ENCODE results near the gene AKR1E2.
"Not testable (repeated sequence)": the region's sequence is repeated elsewhere in the genome, so short reads cannot be mapped to it uniquely, and the experiment has no call there.

The AKR1E2 gene

GRCh38 chr10:4815646-4816180 is 10.3 kb upstream of the AKR1E2 start:
- DNase-seq = not testable (repeated sequence)

DNA sequence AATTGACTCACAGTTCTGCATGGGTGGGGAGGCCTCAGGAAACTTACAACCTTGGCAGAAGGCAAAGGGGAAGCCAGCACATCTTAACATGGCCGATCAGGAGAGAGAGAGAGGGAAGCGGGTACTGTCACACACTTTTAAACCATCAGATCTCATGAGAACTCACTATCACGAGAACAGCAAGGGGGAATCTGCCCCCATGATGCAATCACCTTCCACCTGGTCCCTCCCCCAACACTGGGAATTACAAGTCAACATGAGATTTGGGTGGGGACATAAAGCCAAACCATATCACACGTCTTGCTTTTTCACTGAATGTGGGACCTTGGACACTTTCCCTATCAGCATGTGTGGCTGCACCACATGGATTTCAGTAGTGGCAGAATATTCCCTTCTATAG is 9.0 kb upstream of the AKR1E2 start:
- no peak for DNase-seq

DNA sequence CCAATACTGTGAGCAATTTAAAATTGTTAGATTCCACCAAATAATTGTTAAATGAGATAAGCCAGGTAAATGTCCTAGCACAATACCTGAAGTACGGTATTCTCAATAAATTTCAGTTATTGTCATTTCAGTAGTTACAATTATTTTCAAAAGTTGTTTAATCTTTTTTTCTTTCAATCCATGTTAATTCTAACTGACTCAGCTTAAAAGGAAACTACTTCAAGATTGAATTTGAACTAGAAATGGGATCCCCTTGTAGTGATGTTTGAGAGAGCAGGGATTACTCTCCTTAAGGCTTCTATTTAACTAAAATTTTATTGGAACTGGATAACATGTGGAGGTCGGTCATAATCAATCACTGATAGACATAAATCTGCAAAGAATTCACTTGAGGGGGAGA is 6.9 kb upstream of the AKR1E2 start:
- no peak for DNase-seq

DNA sequence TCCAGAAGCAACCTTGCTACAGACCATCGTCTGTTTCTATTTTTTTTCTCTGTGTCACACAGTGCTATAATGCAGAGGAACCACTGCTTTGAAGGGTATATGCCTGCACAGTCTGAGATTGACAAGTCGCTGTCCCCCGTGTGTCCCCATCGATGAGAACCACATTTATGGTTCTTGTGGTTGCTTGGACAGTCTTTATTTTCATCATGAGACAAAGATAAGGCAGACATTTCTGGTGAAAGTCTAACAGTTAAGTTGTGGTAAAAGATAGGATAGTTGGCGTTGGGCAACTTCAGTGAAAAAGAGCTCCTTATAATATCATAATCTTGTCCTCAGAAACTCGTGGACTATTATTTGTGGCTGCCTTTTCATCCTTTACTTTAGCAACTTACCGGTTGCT is 6.3 kb upstream of the AKR1E2 start:
- DNase-seq = no peak

DNA sequence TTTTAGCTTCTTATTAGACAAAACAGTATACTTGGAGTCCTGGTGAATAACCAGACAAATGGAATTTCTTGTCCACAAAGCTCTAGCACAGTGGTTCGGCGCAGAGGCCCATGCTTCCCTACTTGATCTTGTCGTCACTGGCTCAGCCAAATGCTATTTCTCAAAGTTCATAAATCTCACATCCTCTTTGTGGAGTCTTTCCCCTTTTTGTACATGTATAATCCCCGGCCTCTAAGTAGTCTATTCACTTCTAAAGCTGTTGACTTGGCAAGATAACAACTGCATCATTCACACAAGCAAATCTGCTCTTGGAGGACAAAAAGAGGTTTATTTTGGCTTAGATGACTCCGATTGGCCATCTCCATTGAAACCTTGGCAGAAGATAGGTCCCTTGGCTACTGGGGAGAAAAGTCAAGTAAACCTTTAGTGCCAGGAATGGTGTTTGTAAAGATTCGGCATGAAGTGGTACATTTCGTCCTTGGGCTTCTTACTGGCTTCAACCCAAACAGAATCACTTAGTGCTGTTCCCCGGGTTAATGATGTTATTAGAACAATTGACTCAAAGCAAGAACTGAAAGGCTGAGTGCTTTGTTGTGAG is 5.1 kb upstream of the AKR1E2 start:
- DNase-seq = no peak

- DNase-seq = no peak
Measured at GRCh38 chr10:4822208-4822607, 3.8 kb upstream of the AKR1E2 start.

- no peak for DNase-seq
Measured at GRCh38 chr10:4824791-4825310, 1.2 kb upstream of the AKR1E2 start.

DNA sequence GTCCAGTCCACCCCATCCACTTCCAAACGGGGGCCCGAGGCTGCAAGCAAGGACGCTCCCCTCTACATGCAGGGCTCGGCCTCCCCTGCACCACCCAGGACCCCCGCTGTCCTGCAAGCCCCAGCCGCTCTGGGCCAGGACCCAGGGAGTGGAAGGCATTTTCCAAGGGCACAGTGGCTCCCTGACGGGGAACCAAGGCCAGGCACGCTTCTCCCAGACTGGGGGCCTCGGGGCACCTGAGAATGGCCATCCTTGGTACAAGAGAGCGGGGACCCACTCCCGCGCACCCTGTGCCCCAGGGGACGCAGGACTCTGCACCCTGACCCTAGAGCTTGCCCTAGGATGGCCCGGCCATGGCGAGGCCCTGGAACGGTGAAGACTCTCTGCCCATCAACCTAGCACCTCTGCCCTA is 545 bp upstream of the AKR1E2 start:
- DNase-seq = no peak

DNA sequence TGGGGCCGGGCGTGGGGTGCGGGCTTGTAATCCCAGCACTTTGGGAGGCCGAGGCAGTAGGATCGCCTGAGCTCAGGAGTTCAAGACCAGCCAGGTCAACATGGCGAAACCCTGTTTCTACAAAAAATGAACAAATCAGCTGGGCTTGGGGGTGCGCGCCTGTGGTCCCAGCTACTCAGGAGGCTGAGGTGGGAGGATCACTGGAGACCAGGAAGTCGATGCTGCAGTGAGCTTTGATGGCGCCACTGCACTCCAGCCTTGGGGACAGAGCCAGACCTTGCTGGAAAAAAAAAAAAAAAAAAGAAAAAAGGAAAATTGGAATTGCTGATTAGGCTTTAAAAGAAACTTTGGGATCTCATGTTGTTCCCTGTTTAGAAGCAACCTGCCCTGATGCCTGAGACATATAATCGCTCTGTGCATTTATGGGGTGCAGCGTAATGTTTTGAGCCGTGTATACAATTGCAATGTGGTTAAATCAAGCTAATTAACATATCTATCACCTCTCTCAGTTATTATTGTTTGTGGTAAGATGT is 851 bp downstream of the AKR1E2 start:
- no peak for DNase-seq

GRCh38 chr10:4828005-4828404 is 2.0 kb downstream of the AKR1E2 start:
- no peak for DNase-seq

DNA sequence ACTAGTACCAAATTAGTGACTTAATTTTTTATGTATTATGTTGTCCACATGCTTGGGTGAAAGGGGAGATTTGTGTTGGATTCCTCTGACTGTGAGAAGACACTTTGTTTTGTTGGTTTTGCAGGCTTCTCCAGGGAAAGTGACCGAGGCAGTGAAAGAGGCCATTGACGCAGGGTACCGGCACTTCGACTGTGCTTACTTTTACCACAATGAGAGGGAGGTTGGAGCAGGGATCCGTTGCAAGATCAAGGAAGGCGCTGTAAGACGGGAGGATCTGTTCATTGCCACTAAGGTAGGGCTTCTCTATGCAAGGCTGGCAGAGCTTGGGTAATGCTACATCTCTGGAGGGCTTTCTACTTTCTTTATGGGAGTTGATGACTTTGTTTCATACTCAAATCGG is 4.5 kb downstream of the AKR1E2 start:
- no peak for DNase-seq

DNA sequence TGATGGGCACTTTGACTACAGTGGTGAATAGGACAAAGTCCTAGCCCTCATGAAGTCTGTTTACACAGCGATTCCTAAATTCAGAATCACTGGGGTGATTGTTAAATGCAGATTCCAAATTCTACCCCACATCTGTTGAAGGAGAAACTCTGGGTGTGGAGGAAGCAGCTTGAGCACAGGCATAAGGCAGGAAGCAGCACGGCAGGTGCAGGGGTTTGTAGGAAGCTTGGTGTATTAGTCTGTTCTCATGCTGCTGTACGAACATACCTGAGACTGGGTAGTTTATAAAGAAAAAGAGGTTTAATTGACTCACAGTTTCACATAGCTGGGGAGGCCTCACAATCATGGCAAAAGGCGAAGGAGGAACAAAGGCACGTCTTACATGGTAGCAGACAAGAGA is 5.1 kb downstream of the AKR1E2 start:
- no peak for DNase-seq

GRCh38 chr10:4833286-4833685 is 7.3 kb downstream of the AKR1E2 start:
- no peak for DNase-seq

DNA sequence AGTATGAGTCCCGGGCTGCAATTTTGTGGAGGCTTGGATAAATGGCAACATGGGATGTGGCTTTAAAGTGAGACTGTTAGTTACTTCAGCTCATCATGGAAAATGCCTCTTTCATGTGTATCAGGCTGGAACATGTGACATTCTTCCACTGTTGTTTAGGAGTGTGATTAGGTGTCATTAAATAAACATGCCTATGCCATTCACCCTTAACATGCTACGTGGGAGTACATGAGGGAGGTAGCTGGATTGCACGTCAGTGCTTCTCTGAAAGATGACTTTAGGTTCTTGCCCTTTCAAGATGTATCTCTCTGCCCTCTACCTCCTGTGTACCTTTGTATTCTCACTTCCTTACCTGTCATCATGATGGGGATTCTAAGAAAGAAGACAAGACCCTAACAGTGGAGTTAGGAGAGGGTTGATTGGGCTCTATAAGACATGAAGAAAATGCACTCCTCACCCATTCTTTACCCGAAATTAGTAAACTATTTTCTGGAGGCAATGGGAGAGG is 8.9 kb downstream of the AKR1E2 start:
- DNase-seq = no peak

DNA sequence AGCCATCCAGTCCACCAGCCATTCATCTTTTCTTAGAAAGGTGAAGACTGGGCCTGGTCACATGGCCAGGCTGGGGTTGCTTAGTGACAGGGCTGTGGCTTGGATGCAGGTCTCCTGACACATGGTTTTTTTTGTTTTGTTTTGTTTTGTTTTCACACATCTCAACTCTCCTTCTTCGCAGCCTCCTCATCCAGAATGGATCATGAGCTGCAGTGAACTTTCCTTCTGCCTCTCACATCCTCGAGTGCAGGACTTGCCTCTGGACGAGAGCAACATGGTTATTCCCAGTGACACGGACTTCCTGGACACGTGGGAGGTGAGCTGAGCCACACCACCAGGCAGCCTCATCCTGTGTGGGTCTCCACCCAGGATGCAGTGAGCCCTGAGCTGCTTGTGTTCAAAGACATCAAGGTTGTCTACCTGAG is 9.5 kb downstream of the AKR1E2 start:
- DNase-seq = no peak

- DNase-seq = no peak
Measured at GRCh38 chr10:4836416-4836969, 10.5 kb downstream of the AKR1E2 start.

DNA sequence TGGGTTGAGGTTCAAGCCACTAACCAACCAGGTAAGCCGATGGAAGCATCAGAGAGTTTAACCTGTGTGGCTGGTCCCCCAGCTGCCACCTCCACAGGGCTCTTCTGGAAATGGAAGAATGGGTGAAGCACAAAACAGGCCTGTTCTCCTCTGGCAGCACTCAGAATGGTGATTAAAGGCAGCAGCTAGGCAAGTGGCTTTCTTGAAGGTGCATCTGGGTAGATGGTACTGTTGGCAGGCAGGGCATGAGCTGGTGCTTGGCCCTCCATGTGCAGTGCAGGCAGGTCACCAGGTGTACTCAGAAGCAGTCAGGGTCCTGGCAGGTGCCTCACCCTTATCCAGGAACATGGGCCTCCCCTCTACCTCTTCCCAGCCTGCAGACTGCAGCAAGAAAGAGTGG is 11.5 kb downstream of the AKR1E2 start:
- DNase-seq = no peak

GRCh38 chr10:4838743-4839142 is 12.7 kb downstream of the AKR1E2 start:
- no peak for DNase-seq

DNA sequence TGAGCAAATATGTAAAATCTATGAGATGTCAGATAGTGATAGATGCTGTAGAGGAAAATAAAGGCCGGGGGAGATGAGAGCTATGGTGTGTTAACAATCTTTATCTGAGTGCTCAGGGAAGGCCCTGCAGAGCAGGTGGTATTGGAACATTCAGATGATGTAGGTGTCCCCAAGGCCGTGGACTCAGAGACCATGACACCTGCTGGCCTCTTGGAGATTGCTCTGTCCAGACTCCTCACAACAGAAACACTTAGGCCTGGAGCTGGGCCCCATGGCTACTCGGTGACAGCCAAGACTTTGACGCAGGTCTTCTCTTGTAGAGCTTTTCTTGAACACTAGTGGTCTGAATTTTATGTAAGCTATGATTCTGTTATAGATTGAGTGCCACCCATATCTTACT is 13.3 kb downstream of the AKR1E2 start:
- DNase-seq = no peak

DNA sequence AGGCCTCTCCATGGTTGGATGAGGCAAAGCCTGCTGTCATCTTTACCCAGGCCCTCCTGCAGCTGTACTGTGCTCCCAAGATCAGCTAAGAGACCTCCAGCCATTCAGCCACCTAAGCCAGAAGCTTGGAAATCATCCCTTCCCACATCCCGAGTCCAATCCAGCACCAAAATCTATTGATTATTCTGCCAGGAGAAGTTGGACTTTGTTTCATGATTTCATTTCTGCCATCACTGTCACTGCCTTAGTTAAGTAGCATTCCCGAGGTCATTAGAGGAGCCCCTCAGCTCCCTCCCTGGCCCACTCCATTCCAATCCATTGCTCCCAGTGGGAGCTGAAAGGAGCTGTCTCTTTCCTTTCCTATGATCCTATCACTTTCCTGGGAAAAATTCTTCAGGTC is 14.1 kb downstream of the AKR1E2 start:
- DNase-seq = no peak

DNA sequence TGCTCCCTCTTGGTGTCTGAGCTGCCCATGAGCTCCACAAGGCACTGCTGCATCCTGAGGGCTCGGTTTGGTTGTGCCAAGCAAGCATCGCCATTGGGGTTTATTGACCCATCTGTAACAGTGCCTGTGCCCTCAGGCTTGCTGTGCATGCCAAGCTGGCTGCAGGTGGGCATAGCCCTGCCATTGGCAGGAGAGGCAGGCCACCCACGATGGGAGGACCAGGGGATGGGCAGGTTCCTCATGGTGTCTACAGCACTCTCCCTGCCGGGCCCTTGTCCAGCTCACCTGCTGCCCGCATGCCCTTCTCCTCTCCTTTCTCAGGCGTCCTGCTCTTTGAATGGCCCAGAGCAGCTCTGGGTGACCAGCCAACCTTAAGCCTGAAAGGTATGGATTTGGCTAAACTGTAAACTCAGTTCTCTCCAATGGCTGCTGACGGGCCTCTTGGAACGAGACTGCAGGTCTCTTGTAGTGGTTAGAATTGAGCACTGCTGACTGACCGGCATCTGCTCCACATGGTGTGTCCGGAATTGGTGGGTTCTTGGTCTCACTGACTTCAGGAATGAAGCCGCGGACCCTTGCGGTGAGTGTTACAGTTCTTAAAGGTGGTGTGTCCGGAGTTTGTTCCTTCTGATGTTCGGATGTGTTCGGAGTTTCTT is 17.6 kb downstream of the AKR1E2 start:
- DNase-seq = no peak

- no peak for DNase-seq
Measured at GRCh38 chr10:4844864-4845263, 18.9 kb downstream of the AKR1E2 start.

- no peak for DNase-seq
Measured at GRCh38 chr10:4845766-4846165, 19.8 kb downstream of the AKR1E2 start.

GRCh38 chr10:4846775-4847174 is 20.8 kb downstream of the AKR1E2 start:
- DNase-seq = no peak
